HepG2 (cell line): ENCODE data around the gene SLC51B. TPM values are rescaled to one million over a fixed set of nuclear protein-coding genes. Genes with fewer than 3 reads are reported as not detected.

Experiments used
- ARID2 ChIP-seq: sonication (generic); formaldehyde crosslinking; IDR thresholded peaks from 2 replicates; pipeline ENCODE4 v1.8.1; 2022; ENCODE audit warnings: mild to moderate bottlenecking, missing genetic modification reagents, borderline replicate concordance
- BHLHE40 ChIP-seq: IDR thresholded peaks from 2 replicates; pipeline ENCODE4 v1.6.1; 2011; ENCODE audit warnings: low read length, improper control_type of control experiment
- ETV6 ChIP-seq: sonication (generic); formaldehyde crosslinking; conservative IDR thresholded peaks from 2 replicates; pipeline ENCODE4 v1.4.0; 2020; ENCODE audit warnings: missing genetic modification reagents
- HDAC2 ChIP-seq: sonication (generic); formaldehyde crosslinking; IDR thresholded peaks from 2 replicates; pipeline ENCODE4 v1.4.0; 2020; ENCODE audit warnings: missing genetic modification reagents
- HES4 ChIP-seq: sonication (generic); formaldehyde crosslinking; IDR thresholded peaks from 2 replicates; pipeline ENCODE4 v1.9.0; 2021; ENCODE audit warnings: mild to moderate bottlenecking, missing genetic modification reagents, borderline replicate concordance
- HHEX ChIP-seq: IDR thresholded peaks from 2 replicates; pipeline ENCODE4 v1.6.1; 2016; ENCODE audit warnings: control low read depth
- HMGA1 ChIP-seq: sonication (generic); formaldehyde crosslinking; conservative IDR thresholded peaks from 2 replicates; pipeline ENCODE4 v1.4.0; 2020; ENCODE audit warnings: missing genetic modification reagents
- KLF11 ChIP-seq: IDR thresholded peaks from 2 replicates; pipeline ENCODE4 v1.6.1; 2016; ENCODE audit warnings: missing compliant biosample characterization
- LCORL ChIP-seq, 2 experiments: fragments of 450-650 bp in 1 of 2; sonication (generic) in 1 of 2; formaldehyde crosslinking in 1 of 2; IDR thresholded peaks; 2 replicates each; pipeline versions ENCODE4 v1.5.0 to v1.6.1; 2017 to 2020; ENCODE audit warnings: antibody characterized with exemption in 1 of 2, missing genetic modification reagents in 1 of 2
- MIXL1 ChIP-seq: IDR thresholded peaks from 2 replicates; pipeline ENCODE4 v1.6.1; 2016
- PHB2 ChIP-seq: fragments of 450-650 bp; IDR thresholded peaks from 2 replicates; pipeline ENCODE4 v1.6.1; 2018; ENCODE audit not compliant: partially characterized antibody
- POLR2A ChIP-seq, 2 experiments: IDR thresholded peaks; 2 replicates each; pipeline ENCODE4 v1.6.1; 2011; ENCODE audit warnings: low read depth in 2 of 2, low read length in 2 of 2, mild to moderate bottlenecking in 1 of 2, moderate library complexity in 1 of 2; ENCODE audit not compliant: insufficient read depth in 1 of 2
- RBAK ChIP-seq: sonication (generic); formaldehyde crosslinking; IDR thresholded peaks from 2 replicates; pipeline ENCODE4 v1.5.1; 2020; ENCODE audit warnings: mild to moderate bottlenecking, missing genetic modification reagents
- RBM39 ChIP-seq: fragments of 200-400 bp; formaldehyde crosslinking; IDR thresholded peaks from one replicate; pipeline ENCODE4 v1.6.1; 2018; ENCODE audit warnings: antibody characterized with exemption, mild to moderate bottlenecking, low read depth, low read length; ENCODE audit not compliant: poor library complexity, severe bottlenecking
- REL ChIP-seq: sonication (generic); formaldehyde crosslinking; conservative IDR thresholded peaks from 2 replicates; pipeline ENCODE4 v1.8.0; 2022; ENCODE audit warnings: mild to moderate bottlenecking, missing genetic modification reagents, moderate library complexity
- RFX1 ChIP-seq: fragments of 450-650 bp; IDR thresholded peaks from 2 replicates; pipeline ENCODE4 v1.6.1; 2017
- SMC3 ChIP-seq: IDR thresholded peaks from 2 replicates; pipeline ENCODE4 v1.6.1; 2011; ENCODE audit warnings: low read length, improper control_type of control experiment
- SSRP1 ChIP-seq: IDR thresholded peaks from 2 replicates; pipeline ENCODE4 v1.6.1; 2016; ENCODE audit warnings: control low read depth
- ZFP36 ChIP-seq: fragments of 150-350 bp; IDR thresholded peaks from 2 replicates; pipeline ENCODE4 v1.6.1; 2018; ENCODE audit warnings: borderline replicate concordance, low read length, low read depth; ENCODE audit not compliant: partially characterized antibody
- ZNF3 ChIP-seq: IDR thresholded peaks from 2 replicates; pipeline ENCODE4 v1.7.0; 2017; ENCODE audit warnings: inconsistent platforms
- ZNF33A ChIP-seq: sonication (generic); formaldehyde crosslinking; IDR thresholded peaks from 2 replicates; pipeline ENCODE4 v1.5.1; 2020; ENCODE audit warnings: missing genetic modification reagents, mild to moderate bottlenecking, moderate library complexity, borderline replicate concordance
- ZNF33B ChIP-seq: sonication (generic); formaldehyde crosslinking; IDR thresholded peaks from 2 replicates; pipeline ENCODE4 v1.5.1; 2020; ENCODE audit warnings: mild to moderate bottlenecking, missing genetic modification reagents
- ZNF572 ChIP-seq: sonication (generic); formaldehyde crosslinking; IDR thresholded peaks from 2 replicates; pipeline ENCODE4 v1.5.1; 2020; ENCODE audit warnings: mild to moderate bottlenecking, missing genetic modification reagents
- polyA plus RNA-seq, 8 experiments: library from polyadenylated mRNA; depleted of rRNA in 3 of 8; stranded (reverse) in 7 of 8; unstranded in 1 of 8; fragments of >200 nt; fragmentation: Illumina TruSeq in 4 of 8; extraction: Trizol in 4 of 8; gene quantifications; 2 replicates each; pipeline versions ENCODE4 v1.2.1 to v1.2.3, GENCODE V29; 2011 to 2016; ENCODE audit warnings: low read depth in 4 of 8, missing spikeins in 1 of 8, mixed read lengths in 1 of 8; ENCODE audit not compliant: insufficient read depth in 1 of 8
- total RNA-seq, 5 experiments: library from RNA; depleted of rRNA; stranded (reverse); fragments of >200 nt; fragmentation: Illumina TruSeq; extraction: Trizol; gene quantifications; 2 replicates each; pipeline ENCODE4 v1.2.3, GENCODE V29; 2016; ENCODE audit warnings: low read depth in 1 of 5
- TF ChIP-seq, protein P1 (sequence below): IDR thresholded peaks from 2 replicates; pipeline ENCODE4 v1.6.1; 2016; ENCODE audit warnings: control low read depth
- TF ChIP-seq, protein P2 (sequence below): sonication (generic); formaldehyde crosslinking; IDR thresholded peaks from 2 replicates; pipeline ENCODE4 v1.5.0; 2020; ENCODE audit warnings: missing genetic modification reagents
- TF ChIP-seq, protein P3 (sequence below): sonication (generic); formaldehyde crosslinking; IDR thresholded peaks from 2 replicates; pipeline ENCODE4 v1.4.0; 2020; ENCODE audit warnings: missing genetic modification reagents, borderline replicate concordance
- TF ChIP-seq, protein P4 (sequence below): sonication (generic); formaldehyde crosslinking; IDR thresholded peaks from 2 replicates; pipeline ENCODE4; 2020; ENCODE audit warnings: missing genetic modification reagents, mild to moderate bottlenecking, borderline replicate concordance

SLC51B gene
- total and polyA plus RNA-seq, 2 of the 13 experiments (the other 11 are each of a cell fraction or from before 2014, with no cell fraction given): 14.9 to 17.1 TPM

DNA sequence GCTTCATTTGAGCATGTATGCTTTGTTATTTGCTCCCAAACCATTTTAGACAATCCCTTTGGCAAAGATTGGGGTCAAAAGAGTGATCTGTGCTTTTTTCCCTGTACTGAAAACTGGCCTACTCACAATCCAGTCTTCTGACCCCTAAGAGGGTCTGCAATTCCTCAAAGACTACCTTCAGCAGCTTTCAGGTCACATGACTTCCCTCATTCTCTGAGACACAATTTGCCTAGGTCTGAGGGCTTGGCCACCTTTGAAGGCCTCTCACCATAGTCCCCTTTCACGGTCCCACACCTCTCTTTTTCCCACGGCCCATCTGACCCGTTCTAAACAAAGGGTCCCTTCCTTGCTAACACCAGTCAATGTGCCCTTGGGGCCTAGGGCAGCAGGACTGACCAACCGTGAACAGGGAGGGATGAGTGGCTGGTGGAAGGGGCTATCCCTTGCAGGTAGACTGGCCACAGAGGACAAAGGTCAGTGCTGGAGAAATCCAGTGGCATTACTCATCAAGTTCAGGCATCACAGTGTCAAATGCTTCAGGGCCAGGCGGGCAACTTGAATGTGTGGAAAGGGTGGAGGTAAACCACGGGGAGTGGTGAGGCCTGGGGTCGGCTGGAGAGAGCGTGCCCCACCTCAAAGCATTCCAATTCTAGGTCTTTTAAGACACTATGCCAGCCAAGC is 11.8 kb downstream of the SLC51B start (continued):
- TF ChIP-seq, protein P1, sequence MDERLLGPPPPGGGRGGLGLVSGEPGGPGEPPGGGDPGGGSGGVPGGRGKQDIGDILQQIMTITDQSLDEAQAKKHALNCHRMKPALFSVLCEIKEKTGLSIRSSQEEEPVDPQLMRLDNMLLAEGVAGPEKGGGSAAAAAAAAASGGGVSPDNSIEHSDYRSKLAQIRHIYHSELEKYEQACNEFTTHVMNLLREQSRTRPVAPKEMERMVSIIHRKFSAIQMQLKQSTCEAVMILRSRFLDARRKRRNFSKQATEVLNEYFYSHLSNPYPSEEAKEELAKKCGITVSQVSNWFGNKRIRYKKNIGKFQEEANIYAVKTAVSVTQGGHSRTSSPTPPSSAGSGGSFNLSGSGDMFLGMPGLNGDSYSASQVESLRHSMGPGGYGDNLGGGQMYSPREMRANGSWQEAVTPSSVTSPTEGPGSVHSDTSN: peak; percentile 82
- TF ChIP-seq, protein P2, sequence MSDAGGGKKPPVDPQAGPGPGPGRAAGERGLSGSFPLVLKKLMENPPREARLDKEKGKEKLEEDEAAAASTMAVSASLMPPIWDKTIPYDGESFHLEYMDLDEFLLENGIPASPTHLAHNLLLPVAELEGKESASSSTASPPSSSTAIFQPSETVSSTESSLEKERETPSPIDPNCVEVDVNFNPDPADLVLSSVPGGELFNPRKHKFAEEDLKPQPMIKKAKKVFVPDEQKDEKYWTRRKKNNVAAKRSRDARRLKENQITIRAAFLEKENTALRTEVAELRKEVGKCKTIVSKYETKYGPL (CRISPR knock-in tag): no peak
- TF ChIP-seq HMGA1 (no peak), PHB2 (no peak), HHEX (CRISPR knock-in tag) (peak; percentile 27; the same call in 1 of the 2 replicates), HDAC2 (CRISPR knock-in tag) (peak; percentile 87), ZNF33A (no peak), HES4 (no peak), LCORL (IDR thresholded peaks at IDR 0.05) (no peak), LCORL (CRISPR knock-in tag; IDR thresholded peaks at IDR 0.05) (peak; percentile 84), MIXL1 (peak; percentile 35; the same call in 1 of the 2 replicates), ZNF3 (CRISPR knock-in tag) (no peak), SMC3 (peak; percentile 25), POLR2A (IDR thresholded peaks at IDR 0.05; ENCODE audit: insufficient read depth in 1 of 2, low read depth in 2 of 2, low read length in 2 of 2) (0 out of 4 replicates have a peak, but pooled peaks of 1 of the 2 experiments have one; percentile 19), BHLHE40 (peak; percentile 47; the same call in 1 of the 2 replicates), ZFP36 (no peak), RBM39 (no peak), RBAK (CRISPR knock-in tag) (no peak), ARID2 (CRISPR knock-in tag) (0 out of 2 replicates have a peak, but pooled peaks have one; percentile 32), ZNF33B (CRISPR knock-in tag) (no peak), ZNF572 (CRISPR knock-in tag) (no peak), SSRP1 (CRISPR knock-in tag) (peak; percentile 69; the same call in 1 of the 2 replicates), REL (no peak), KLF11 (no peak), RFX1 (no peak), ETV6 (CRISPR knock-in tag) (no peak)
- TF ChIP-seq, protein P3, sequence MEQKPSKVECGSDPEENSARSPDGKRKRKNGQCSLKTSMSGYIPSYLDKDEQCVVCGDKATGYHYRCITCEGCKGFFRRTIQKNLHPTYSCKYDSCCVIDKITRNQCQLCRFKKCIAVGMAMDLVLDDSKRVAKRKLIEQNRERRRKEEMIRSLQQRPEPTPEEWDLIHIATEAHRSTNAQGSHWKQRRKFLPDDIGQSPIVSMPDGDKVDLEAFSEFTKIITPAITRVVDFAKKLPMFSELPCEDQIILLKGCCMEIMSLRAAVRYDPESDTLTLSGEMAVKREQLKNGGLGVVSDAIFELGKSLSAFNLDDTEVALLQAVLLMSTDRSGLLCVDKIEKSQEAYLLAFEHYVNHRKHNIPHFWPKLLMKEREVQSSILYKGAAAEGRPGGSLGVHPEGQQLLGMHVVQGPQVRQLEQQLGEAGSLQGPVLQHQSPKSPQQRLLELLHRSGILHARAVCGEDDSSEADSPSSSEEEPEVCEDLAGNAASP (CRISPR knock-in tag): peak; percentile 48; the same call in 1 of the 2 replicates
- TF ChIP-seq, protein P4, sequence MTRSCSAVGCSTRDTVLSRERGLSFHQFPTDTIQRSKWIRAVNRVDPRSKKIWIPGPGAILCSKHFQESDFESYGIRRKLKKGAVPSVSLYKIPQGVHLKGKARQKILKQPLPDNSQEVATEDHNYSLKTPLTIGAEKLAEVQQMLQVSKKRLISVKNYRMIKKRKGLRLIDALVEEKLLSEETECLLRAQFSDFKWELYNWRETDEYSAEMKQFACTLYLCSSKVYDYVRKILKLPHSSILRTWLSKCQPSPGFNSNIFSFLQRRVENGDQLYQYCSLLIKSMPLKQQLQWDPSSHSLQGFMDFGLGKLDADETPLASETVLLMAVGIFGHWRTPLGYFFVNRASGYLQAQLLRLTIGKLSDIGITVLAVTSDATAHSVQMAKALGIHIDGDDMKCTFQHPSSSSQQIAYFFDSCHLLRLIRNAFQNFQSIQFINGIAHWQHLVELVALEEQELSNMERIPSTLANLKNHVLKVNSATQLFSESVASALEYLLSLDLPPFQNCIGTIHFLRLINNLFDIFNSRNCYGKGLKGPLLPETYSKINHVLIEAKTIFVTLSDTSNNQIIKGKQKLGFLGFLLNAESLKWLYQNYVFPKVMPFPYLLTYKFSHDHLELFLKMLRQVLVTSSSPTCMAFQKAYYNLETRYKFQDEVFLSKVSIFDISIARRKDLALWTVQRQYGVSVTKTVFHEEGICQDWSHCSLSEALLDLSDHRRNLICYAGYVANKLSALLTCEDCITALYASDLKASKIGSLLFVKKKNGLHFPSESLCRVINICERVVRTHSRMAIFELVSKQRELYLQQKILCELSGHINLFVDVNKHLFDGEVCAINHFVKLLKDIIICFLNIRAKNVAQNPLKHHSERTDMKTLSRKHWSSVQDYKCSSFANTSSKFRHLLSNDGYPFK: no peak
